Cardiac fibroblast (primary cell): ENCODE results near the gene FAM234B.

Experiments
- DNase-seq, 2 donors: peaks; one replicate each; pipeline versions ENCODE4 v3.0.0 to v3.0.0-alpha.2; 2010; ENCODE audit warnings: low read depth in 2 of 2
- H3K4me3 ChIP-seq, 2 donors: replicated peaks in 1 of 2; 1 replicate in 1 of 2; 2 replicates in 1 of 2; pipeline ENCODE4 v1.5.1; 2011; ENCODE audit warnings: low read depth in 2 of 2, low read length in 2 of 2, mild to moderate bottlenecking in 2 of 2, moderate library complexity in 1 of 2
- TF ChIP-seq, protein P1 (sequence below): IDR thresholded peaks from one replicate; pipeline ENCODE4 v1.5.1; 2011; ENCODE audit warnings: low read depth, mild to moderate bottlenecking, low read length, inconsistent platforms

FAM234B gene

DNA sequence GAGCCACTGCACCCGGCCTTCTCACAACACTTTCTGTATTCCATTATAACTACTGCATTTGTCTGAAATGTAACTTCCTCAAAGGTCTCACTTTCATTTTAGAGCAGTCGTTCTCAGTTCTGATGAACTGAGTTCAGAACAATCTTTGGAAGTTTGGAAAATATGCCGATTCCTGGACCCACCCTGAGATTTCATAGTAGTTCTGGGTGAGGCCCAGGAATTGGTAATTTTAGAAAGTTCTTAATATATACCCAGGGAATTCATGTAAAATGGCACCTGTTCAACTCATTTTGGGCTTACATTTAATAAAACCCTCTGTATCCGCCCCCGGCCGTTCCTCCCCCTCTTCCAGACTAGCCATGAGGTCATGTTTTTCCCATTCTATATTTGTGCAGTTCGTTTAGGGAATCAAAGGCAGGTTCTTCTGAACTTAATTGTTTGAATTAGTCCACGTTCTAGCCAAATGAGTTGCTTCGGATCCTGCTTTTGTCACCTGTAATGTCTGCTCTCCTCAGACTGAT, 53.4 kb downstream of the FAM234B start:
- peak; percentile 38 to 49 for DNase-seq
- TF ChIP-seq, protein P1, sequence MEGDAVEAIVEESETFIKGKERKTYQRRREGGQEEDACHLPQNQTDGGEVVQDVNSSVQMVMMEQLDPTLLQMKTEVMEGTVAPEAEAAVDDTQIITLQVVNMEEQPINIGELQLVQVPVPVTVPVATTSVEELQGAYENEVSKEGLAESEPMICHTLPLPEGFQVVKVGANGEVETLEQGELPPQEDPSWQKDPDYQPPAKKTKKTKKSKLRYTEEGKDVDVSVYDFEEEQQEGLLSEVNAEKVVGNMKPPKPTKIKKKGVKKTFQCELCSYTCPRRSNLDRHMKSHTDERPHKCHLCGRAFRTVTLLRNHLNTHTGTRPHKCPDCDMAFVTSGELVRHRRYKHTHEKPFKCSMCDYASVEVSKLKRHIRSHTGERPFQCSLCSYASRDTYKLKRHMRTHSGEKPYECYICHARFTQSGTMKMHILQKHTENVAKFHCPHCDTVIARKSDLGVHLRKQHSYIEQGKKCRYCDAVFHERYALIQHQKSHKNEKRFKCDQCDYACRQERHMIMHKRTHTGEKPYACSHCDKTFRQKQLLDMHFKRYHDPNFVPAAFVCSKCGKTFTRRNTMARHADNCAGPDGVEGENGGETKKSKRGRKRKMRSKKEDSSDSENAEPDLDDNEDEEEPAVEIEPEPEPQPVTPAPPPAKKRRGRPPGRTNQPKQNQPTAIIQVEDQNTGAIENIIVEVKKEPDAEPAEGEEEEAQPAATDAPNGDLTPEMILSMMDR, result no peak
- peak overlapping the region in 1 of 2 donors; percentile 41 for H3K4me3 ChIP-seq

DNA sequence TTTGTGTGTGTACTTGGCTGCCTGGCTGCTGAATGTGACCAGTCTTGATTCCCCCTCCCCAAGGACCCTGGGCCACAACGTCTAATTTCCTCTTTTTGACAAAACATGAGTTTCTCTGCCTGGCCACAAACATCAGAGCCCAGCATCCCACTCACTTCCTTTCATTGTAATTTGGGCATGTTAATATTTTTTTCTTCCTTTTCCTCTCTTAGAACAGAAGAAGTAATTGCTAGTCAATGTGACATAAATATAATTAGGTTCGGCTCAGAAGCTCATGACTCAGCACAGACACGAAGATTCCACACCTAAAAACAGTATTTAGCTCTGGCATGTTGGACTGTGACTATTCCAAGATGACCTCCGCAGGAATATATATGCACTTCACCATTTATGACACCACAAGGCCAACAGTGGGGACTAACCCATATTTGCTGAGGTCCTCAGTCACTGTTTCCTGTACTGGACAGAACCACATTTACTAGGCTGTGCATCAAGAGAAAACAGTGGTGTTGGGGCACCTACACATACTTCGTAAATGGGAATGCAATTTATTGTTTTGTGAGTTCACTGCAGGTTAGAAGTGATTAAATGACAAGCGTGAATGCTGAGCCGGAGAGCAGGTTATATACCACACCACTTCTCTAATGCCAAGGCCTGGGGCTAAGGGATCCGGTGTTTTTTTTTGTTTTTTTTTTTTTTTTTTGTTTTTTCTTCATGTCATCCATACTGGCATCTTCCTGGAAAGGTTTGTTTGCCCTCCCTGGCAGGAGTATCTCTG, 55.1 kb downstream of the FAM234B start:
- DNase-seq, result peak; percentile 35 to 51
- H3K4me3 ChIP-seq, result no peak overlapping the region
- TF ChIP-seq, protein P1, result no peak

GRCh38 chr12:13099844-13100604, 55.8 kb downstream of the FAM234B start:
- TF ChIP-seq, protein P1, result no peak
- no peak overlapping the region for H3K4me3 ChIP-seq
- no peak for DNase-seq

- H3K4me3 ChIP-seq, result peak overlapping the region in 1 of 2 donors; percentile 33
- no peak for DNase-seq
These were observed 56.4 kb downstream of the FAM234B start for GRCh38 chr12:13100605-13100881.

DNA sequence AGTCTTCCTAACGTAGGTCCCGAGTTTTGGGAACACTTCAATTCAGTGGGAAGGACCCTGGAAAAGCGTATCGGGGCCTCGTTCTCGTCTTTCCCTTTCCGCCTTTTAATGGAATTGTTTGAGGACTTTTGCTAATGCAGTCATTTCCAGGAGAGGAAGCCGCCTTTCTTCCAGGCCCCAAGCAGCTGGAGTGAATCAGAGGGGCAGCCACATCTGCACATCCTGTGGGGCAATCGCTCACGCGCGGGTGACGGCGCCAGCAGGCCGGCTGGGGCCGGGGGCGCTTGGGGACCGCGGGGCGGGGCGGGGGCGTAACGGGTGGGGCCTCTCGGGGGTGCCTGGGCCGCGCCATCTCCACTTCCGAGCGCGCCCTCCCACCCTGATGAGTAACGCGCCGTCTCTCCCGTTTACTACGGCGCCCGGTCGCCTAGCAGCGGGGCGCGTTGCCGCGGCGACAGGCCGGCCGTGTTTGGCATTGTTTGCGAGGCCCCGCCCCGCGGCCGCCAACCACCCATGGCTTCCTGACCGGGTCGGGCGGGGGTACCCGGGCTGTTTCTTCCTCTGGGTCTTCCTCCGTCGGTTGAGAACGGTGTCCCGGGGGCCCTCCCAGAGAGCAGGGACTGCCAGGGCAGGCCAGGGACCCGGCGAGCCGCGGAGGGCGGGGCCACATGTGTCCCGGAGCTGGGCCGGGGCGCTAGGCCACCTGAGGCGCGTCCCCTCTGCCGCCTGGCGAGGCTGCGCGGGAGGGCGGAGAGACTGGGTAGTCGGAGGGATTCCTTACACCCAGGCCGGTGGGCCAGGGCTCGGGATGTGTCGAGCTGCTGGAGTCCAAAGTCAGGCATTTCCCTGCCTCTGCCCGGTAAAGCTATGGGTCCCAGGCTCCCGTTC, 56.9 kb downstream of the FAM234B start:
- peak overlapping the region; percentile 23 to 48 for H3K4me3 ChIP-seq
- TF ChIP-seq, protein P1, result no peak
- peak; percentile 96 to 97 for DNase-seq

More at GRCh38 chr12:13100605-13100881, 56.4 kb downstream of the FAM234B start:
- TF ChIP-seq, protein P1, result no peak

- TF ChIP-seq, protein P1, result no peak
- DNase-seq, result peak in 1 of 2 donors; percentile 66
These were observed 57.7 kb downstream of the FAM234B start for GRCh38 chr12:13101821-13102375.

More at GRCh38 chr12:13101821-13102375, 57.7 kb downstream of the FAM234B start:
- peak overlapping the region in 1 of 2 donors; percentile 48 for H3K4me3 ChIP-seq
